SK-N-SH (cell line): ENCODE data around the gene ARHGAP21. TPM values are rescaled to one million over a fixed set of nuclear protein-coding genes. Genes with fewer than 3 reads are reported as not detected.
"Not testable (repeated sequence)": the region's sequence is repeated elsewhere in the genome, so short reads cannot be mapped to it uniquely, and the experiment has no call there.

Source experiments
- CTCF ChIA-PET: fragments of 300-600, 350-600 bp; formaldehyde crosslinking; extraction: SDS; loops from one replicate; lab custom pipeline; 2021; lab: Yijun Ruan, JAX
- POLR2A ChIA-PET: fragments of 350-600 bp; sonication (Branson Sonifier 250); formaldehyde crosslinking; extraction: SDS; loops from one replicate; lab custom pipeline; 2020; ENCODE audit warnings: antibody characterized with exemption, inconsistent platforms; lab: Yijun Ruan, JAX
- DNase-seq: peaks from one replicate; pipeline ENCODE4 v3.0.0; 2012
- H2AFZ ChIP-seq: fragments of 200-600 bp; sonication (generic); 2 replicates; pipeline ENCODE4 v1.8.1; 2016; ENCODE audit warnings: antibody characterized with exemption, mild to moderate bottlenecking, low read depth
- H3F3A ChIP-seq: fragments of 200-600 bp; sonication (generic); replicated peaks from 2 replicates; pipeline ENCODE3; 2016; ENCODE audit warnings: antibody characterized with exemption, mild to moderate bottlenecking; ENCODE audit not compliant: insufficient read depth
- H3K27ac ChIP-seq, 2 experiments: fragments of 200-500 bp in 1 of 2; fragments of 200-600 bp in 1 of 2; sonication (Bioruptor generic) in 1 of 2; sonication (generic), shearing (Covaris generic) in 1 of 2; 2 replicates each; pipeline versions ENCODE4 v1.5.1 to v1.6.1; 2014 to 2016; ENCODE audit warnings: low read depth in 2 of 2, inconsistent platforms in 1 of 2, low read length in 1 of 2, mild to moderate bottlenecking in 1 of 2, mixed read lengths in 1 of 2
- H3K27me3 ChIP-seq: fragments of 200-600 bp; sonication (generic), shearing (Covaris generic); 2 replicates; pipeline ENCODE4 v1.6.1; 2016; ENCODE audit warnings: mixed run types; ENCODE audit not compliant: insufficient read depth
- H3K36me3 ChIP-seq, 2 experiments: fragments of 200-500 bp in 1 of 2; fragments of 200-600 bp in 1 of 2; sonication (Bioruptor generic) in 1 of 2; sonication (generic) in 1 of 2; replicated peaks in 1 of 2; 2 replicates each; pipeline versions ENCODE3 to v1.5.1; 2014 to 2016; ENCODE audit warnings: low read length in 1 of 2, mild to moderate bottlenecking in 1 of 2; ENCODE audit not compliant: insufficient read depth in 2 of 2, control insufficient read depth in 1 of 2
- H3K4me1 ChIP-seq, 2 experiments: fragments of 200-500 bp in 1 of 2; fragments of 200-600 bp in 1 of 2; sonication (Bioruptor generic) in 1 of 2; sonication (generic), shearing (Covaris generic) in 1 of 2; 2 replicates each; pipeline versions ENCODE4 v1.5.1 to v1.6.1; 2014 to 2016; ENCODE audit warnings: low read depth in 1 of 2, low read length in 1 of 2, mixed run types in 1 of 2; ENCODE audit not compliant: insufficient read depth in 2 of 2, control insufficient read depth in 1 of 2
- H3K4me2 ChIP-seq: fragments of 200-600 bp; sonication (generic), shearing (Covaris generic); 2 replicates; pipeline ENCODE4 v1.6.1; 2017; ENCODE audit warnings: mixed run types
- H3K4me3 ChIP-seq, 2 experiments: fragments of 200-500 bp in 1 of 2; fragments of 200-600 bp in 1 of 2; sonication (Bioruptor generic) in 1 of 2; sonication (generic), shearing (Covaris generic) in 1 of 2; 2 replicates each; pipeline versions ENCODE4 v1.5.1 to v1.8.1; 2014 to 2016; ENCODE audit warnings: low read depth in 2 of 2, inconsistent platforms in 1 of 2, low read length in 1 of 2, mild to moderate bottlenecking in 1 of 2, mixed read lengths in 1 of 2, moderate library complexity in 1 of 2
- H3K79me2 ChIP-seq: fragments of 200-600 bp; sonication (generic); 2 replicates; pipeline ENCODE4 v1.8.1; 2017; ENCODE audit warnings: mild to moderate bottlenecking; ENCODE audit not compliant: insufficient read depth
- H3K9ac ChIP-seq: fragments of 200-600 bp; sonication (generic); 2 replicates; pipeline ENCODE4 v1.6.1; 2017; ENCODE audit warnings: mixed run types
- H3K9me2 ChIP-seq: fragments of 200-600 bp; sonication (generic); 2 replicates; pipeline ENCODE4 v1.6.1; 2017; ENCODE audit warnings: mixed run types
- H3K9me3 ChIP-seq: fragments of 200-600 bp; sonication (generic); 2 replicates; pipeline ENCODE4 v1.6.1; 2017; ENCODE audit warnings: mixed run types, mild to moderate bottlenecking, moderate library complexity
- H4K20me1 ChIP-seq: fragments of 200-600 bp; sonication (generic); 2 replicates; pipeline ENCODE4 v1.6.1; 2017; ENCODE audit warnings: mild to moderate bottlenecking, mixed run types; ENCODE audit not compliant: insufficient read depth
- FOSL2 ChIP-seq: IDR thresholded peaks from 2 replicates; pipeline ENCODE4 v1.4.0; 2012; ENCODE audit warnings: low read depth, mild to moderate bottlenecking, moderate library complexity, borderline replicate concordance
- FOXJ3 ChIP-seq: sonication (generic); formaldehyde crosslinking; IDR thresholded peaks from 2 replicates; pipeline ENCODE4 v1.5.1; 2020; ENCODE audit warnings: mild to moderate bottlenecking, missing genetic modification reagents
- FOXM1 ChIP-seq: IDR thresholded peaks from 2 replicates; pipeline ENCODE4 v1.4.0; 2012; ENCODE audit warnings: low read depth, mild to moderate bottlenecking
- GATA2 ChIP-seq: sonication (generic); formaldehyde crosslinking; IDR thresholded peaks from 2 replicates; pipeline ENCODE4 v1.5.0; 2020; ENCODE audit warnings: mild to moderate bottlenecking, missing genetic modification reagents
- JUND ChIP-seq: IDR thresholded peaks from 2 replicates; pipeline ENCODE4 v1.4.0; 2012
- MXI1 ChIP-seq: IDR thresholded peaks from 2 replicates; pipeline ENCODE4 v1.6.1; 2012; ENCODE audit warnings: mild to moderate bottlenecking, low read depth, low read length, improper control_type of control experiment
- NFIC ChIP-seq: IDR thresholded peaks from 2 replicates; pipeline ENCODE4 v1.4.0; 2012; ENCODE audit warnings: borderline replicate concordance
- NRF1 ChIP-seq: IDR thresholded peaks from 2 replicates; pipeline ENCODE4 v1.6.1; 2012; ENCODE audit warnings: low read depth, mild to moderate bottlenecking, low read length
- RAD21 ChIP-seq: IDR thresholded peaks from 2 replicates; pipeline ENCODE4 v1.6.1; 2012; ENCODE audit warnings: mild to moderate bottlenecking, low read length
- REST ChIP-seq: IDR thresholded peaks from 2 replicates; pipeline ENCODE4 v1.6.1; 2012; ENCODE audit warnings: mild to moderate bottlenecking, low read depth, low read length, moderate library complexity
- RFX5 ChIP-seq: IDR thresholded peaks from 2 replicates; pipeline ENCODE4 v1.6.1; 2012; ENCODE audit warnings: mild to moderate bottlenecking, improper control_type of control experiment, low read length
- SMC3 ChIP-seq: IDR thresholded peaks from 2 replicates; pipeline ENCODE4 v1.6.1; 2012; ENCODE audit warnings: low read depth, low read length, improper control_type of control experiment
- USF2 ChIP-seq: fragments of 150-350 bp; IDR thresholded peaks from 2 replicates; pipeline ENCODE4 v1.6.1; 2017; ENCODE audit warnings: antibody characterized with exemption, low read length, low read depth, borderline replicate concordance
- WGBS: methylation state at CpG from one replicate; pipeline ENCODE4 v1.1.6; 2017; ENCODE audit warnings: low lambda C conversion rate; 5-methylcytosine and 5-hydroxymethylcytosine counted together
- polyA plus RNA-seq, 3 experiments: library from polyadenylated mRNA; depleted of rRNA; stranded (reverse); fragments of >200 nt; gene quantifications; 2 replicates each; pipeline ENCODE4 v1.2.3, GENCODE V29; 2012
- TF ChIP-seq, protein P1 (sequence below): IDR thresholded peaks from 2 replicates; pipeline ENCODE4; 2012
- TF ChIP-seq, protein P2 (sequence below): IDR thresholded peaks from 2 replicates; pipeline ENCODE4 v1.4.0; 2012; ENCODE audit warnings: low read depth, borderline replicate concordance

The ARHGAP21 gene
- polyA plus RNA-seq, 1 of the 3 experiments (the other 2 are of a cell fraction) = 27.8 TPM

DNA sequence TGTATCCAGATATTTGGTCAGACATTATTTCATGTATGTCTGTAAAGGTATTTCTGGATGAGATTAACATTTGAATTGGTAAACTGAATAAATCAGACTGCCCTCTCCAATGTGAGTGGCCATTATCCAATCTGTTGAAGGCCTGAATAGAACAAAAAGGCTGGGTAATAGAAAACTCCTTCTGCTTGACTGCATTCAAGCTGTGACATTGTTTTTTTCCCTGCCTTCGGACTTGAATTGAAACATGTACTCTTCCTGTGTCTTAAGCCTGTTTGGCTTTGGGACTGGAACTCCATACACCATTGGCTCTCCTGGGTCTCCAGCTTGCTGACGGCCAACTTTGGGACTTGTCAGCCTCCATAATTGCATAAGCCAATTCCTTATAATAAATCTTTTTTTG is 36.0 kb upstream of the ARHGAP21 start:
- WGBS = 86% methylated on average over 2 of the region's 2 CpGs
- H3K4me1 ChIP-seq = no peaks in the 10 kb centered on the region; a peak in 1 of 4 replicates
- H3K9me2 ChIP-seq = no peaks in the 10 kb centered on the region
- H3K4me2 ChIP-seq = no peak overlapping the region
- DNase-seq = no peak
- TF ChIP-seq JUND = no peak
- H4K20me1 ChIP-seq = no peaks in the 10 kb centered on the region
- H3K4me3 ChIP-seq = no peak overlapping the region
- no peak overlapping the region for H2AFZ ChIP-seq
- H3F3A ChIP-seq = no peaks in the 10 kb centered on the region
- no peaks in the 10 kb centered on the region for H3K36me3 ChIP-seq
- ChIA-PET CTCF (no interaction called here), POLR2A (no interaction called here)
- no peak overlapping the region for H3K27ac ChIP-seq
- no peak overlapping the region for H3K9ac ChIP-seq
- H3K27me3 ChIP-seq = no peaks in the 10 kb centered on the region
- H3K79me2 ChIP-seq = no peaks in the 10 kb centered on the region
- no peaks in the 10 kb centered on the region for H3K9me3 ChIP-seq

DNA sequence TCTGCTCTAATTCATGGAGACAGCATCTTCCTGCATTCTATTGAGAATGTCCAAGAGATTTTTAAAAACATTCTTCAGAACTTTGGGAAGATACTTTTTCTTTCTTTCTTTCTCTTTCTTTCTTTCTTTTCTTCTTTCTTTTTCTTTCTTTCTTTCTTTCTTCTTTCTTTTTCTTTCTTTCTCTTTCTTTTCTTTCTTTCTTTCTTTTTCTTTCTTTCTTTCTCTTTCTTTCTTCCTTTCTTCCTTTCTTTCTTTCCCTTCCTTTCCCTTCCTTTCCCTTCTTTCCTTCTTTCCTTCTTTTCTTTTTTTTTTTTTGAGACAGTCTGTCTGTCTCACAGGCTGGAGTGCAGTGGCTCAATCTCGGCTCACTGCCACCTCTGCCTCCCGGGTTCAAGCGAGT is 34.6 kb upstream of the ARHGAP21 start:
- DNase-seq, H3K9ac ChIP-seq, H3F3A ChIP-seq, H3K36me3 ChIP-seq, H3K27ac ChIP-seq, H4K20me1 ChIP-seq, POLR2A ChIA-PET, H3K9me2 ChIP-seq, H3K9me3 ChIP-seq, H2AFZ ChIP-seq, H3K27me3 ChIP-seq, H3K4me2 ChIP-seq, H3K4me3 ChIP-seq, H3K79me2 ChIP-seq, H3K4me1 ChIP-seq, CTCF ChIA-PET: not testable (repeated sequence)
- 74% methylated on average over 3 of the region's 3 CpGs for WGBS

DNA sequence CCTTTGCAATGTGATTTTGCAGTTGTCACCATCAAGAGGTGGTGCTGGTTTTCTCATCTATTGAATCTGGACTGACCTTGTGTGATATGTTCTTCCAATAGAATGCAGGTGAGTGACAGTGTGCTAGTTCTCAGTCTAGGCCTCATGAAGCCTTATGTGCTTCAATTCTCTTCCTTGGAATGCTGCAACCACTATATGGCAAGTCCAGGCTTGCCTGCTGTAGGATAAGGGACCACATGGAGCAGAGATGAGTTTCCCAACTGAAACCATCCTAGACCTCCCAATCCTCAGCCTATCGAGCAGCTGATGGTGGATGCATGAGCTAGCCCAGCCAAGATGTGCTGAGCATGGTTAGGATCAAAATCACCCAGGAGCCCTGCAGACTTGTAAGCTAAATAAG is 32.6 kb upstream of the ARHGAP21 start:
- H3F3A ChIP-seq = no peaks in the 10 kb centered on the region
- H3K4me2 ChIP-seq = no peak overlapping the region
- no peak overlapping the region for H3K9ac ChIP-seq
- POLR2A ChIA-PET = no interaction called here
- H3K27me3 ChIP-seq = no peaks in the 10 kb centered on the region
- H3K79me2 ChIP-seq = no peaks in the 10 kb centered on the region
- H4K20me1 ChIP-seq = no peaks in the 10 kb centered on the region
- no peak overlapping the region for H3K27ac ChIP-seq
- no peak overlapping the region for H3K4me3 ChIP-seq
- 88% methylated on average over 1 of the region's 1 CpG for WGBS
- H3K4me1 ChIP-seq = no peaks in the 10 kb centered on the region
- CTCF ChIA-PET = no interaction called here
- DNase-seq = no peak
- no peaks in the 10 kb centered on the region for H3K9me2 ChIP-seq
- no peaks in the 10 kb centered on the region for H3K36me3 ChIP-seq
- H2AFZ ChIP-seq = no peak overlapping the region
- H3K9me3 ChIP-seq = no peaks in the 10 kb centered on the region
- TF ChIP-seq RAD21 (no peak), FOXM1 (no peak), NRF1 (no peak), FOXJ3 (CRISPR knock-in tag) (no peak), SMC3 (no peak), NFIC (no peak), MXI1 (no peak), JUND (no peak), RFX5 (no peak), USF2 (no peak), REST (no peak), FOSL2 (no peak), GATA2 (CRISPR knock-in tag) (no peak)
- TF ChIP-seq, protein P1, sequence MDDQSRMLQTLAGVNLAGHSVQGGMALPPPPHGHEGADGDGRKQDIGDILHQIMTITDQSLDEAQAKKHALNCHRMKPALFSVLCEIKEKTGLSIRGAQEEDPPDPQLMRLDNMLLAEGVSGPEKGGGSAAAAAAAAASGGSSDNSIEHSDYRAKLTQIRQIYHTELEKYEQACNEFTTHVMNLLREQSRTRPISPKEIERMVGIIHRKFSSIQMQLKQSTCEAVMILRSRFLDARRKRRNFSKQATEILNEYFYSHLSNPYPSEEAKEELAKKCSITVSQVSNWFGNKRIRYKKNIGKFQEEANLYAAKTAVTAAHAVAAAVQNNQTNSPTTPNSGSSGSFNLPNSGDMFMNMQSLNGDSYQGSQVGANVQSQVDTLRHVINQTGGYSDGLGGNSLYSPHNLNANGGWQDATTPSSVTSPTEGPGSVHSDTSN = no peak
- TF ChIP-seq, protein P2, sequence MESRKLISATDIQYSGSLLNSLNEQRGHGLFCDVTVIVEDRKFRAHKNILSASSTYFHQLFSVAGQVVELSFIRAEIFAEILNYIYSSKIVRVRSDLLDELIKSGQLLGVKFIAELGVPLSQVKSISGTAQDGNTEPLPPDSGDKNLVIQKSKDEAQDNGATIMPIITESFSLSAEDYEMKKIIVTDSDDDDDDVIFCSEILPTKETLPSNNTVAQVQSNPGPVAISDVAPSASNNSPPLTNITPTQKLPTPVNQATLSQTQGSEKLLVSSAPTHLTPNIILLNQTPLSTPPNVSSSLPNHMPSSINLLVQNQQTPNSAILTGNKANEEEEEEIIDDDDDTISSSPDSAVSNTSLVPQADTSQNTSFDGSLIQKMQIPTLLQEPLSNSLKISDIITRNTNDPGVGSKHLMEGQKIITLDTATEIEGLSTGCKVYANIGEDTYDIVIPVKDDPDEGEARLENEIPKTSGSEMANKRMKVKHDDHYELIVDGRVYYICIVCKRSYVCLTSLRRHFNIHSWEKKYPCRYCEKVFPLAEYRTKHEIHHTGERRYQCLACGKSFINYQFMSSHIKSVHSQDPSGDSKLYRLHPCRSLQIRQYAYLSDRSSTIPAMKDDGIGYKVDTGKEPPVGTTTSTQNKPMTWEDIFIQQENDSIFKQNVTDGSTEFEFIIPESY = no peak
